HepG2 (cell line): ENCODE results near the gene DCDC2. TPM values are rescaled to one million over a fixed set of nuclear protein-coding genes. Genes with fewer than 3 reads are reported as not detected.
A peak's percentile ranks its signal among the peaks of the same experiment; 100 is the strongest.

Source experiments
- CCAR2 ChIP-seq: fragments of 200-400 bp; formaldehyde crosslinking; optimal IDR thresholded peaks from 2 replicates; pipeline ENCODE3; 2018; ENCODE audit warnings: low read depth, mild to moderate bottlenecking, low read length, moderate library complexity
- HNRNPK ChIP-seq: fragments of 200-400 bp; formaldehyde crosslinking; IDR thresholded peaks from 2 replicates; pipeline ENCODE4 v1.6.1; 2018; ENCODE audit warnings: low read length, low read depth, moderate library complexity, mild to moderate bottlenecking; ENCODE audit not compliant: poor library complexity, severe bottlenecking
- NCOA2 ChIP-seq: sonication (generic); formaldehyde crosslinking; IDR thresholded peaks from 2 replicates; pipeline ENCODE4 v1.8.0; 2022; ENCODE audit warnings: inconsistent platforms
- NFIC ChIP-seq: IDR thresholded peaks from 2 replicates; pipeline ENCODE4 v1.6.1; 2012; ENCODE audit warnings: mild to moderate bottlenecking, low read length, inconsistent platforms
- REXO4 ChIP-seq: sonication (generic); formaldehyde crosslinking; IDR thresholded peaks from 2 replicates; pipeline ENCODE4 v1.8.0; 2022; ENCODE audit warnings: missing genetic modification reagents, mild to moderate bottlenecking, borderline replicate concordance
- RXRA ChIP-seq: sonication (generic); formaldehyde crosslinking; IDR thresholded peaks from 2 replicates; pipeline ENCODE4 v1.5.1; 2020; ENCODE audit warnings: missing genetic modification reagents
- SOX5 ChIP-seq: IDR thresholded peaks from 2 replicates; pipeline ENCODE4 v1.6.1; 2016; ENCODE audit warnings: borderline replicate concordance
- TP53 ChIP-seq: sonication (generic); formaldehyde crosslinking; conservative IDR thresholded peaks from 2 replicates; pipeline ENCODE4 v1.4.0; 2020; ENCODE audit warnings: missing genetic modification reagents
- ZFX ChIP-seq: sonication (generic); formaldehyde crosslinking; IDR thresholded peaks from 2 replicates; pipeline ENCODE4 v1.4.0; 2020; ENCODE audit warnings: mild to moderate bottlenecking, low read depth, missing genetic modification reagents, moderate library complexity
- ZNF121 ChIP-seq: sonication (generic); formaldehyde crosslinking; IDR thresholded peaks from 2 replicates; pipeline ENCODE4 v1.5.0; 2020; ENCODE audit warnings: mild to moderate bottlenecking, missing genetic modification reagents
- ZNF468 ChIP-seq: sonication (generic); formaldehyde crosslinking; IDR thresholded peaks from 2 replicates; pipeline ENCODE4 v1.8.0; 2022; ENCODE audit warnings: mild to moderate bottlenecking, moderate library complexity, missing genetic modification reagents
- ZNF558 ChIP-seq: sonication (generic); formaldehyde crosslinking; IDR thresholded peaks from 2 replicates; pipeline ENCODE4 v1.9.0; 2022; ENCODE audit warnings: mild to moderate bottlenecking, missing genetic modification reagents, borderline replicate concordance
- ZNF737 ChIP-seq: sonication (generic); formaldehyde crosslinking; IDR thresholded peaks from 2 replicates; pipeline ENCODE4 v1.5.0; 2020; ENCODE audit warnings: missing genetic modification reagents, mild to moderate bottlenecking, borderline replicate concordance
- ZNF782 ChIP-seq: sonication (generic); formaldehyde crosslinking; IDR thresholded peaks from 2 replicates; pipeline ENCODE4 v1.4.0; 2020; ENCODE audit warnings: missing genetic modification reagents, mild to moderate bottlenecking, borderline replicate concordance
- polyA plus RNA-seq, 8 experiments: library from polyadenylated mRNA; depleted of rRNA in 3 of 8; stranded (reverse) in 7 of 8; unstranded in 1 of 8; fragments of >200 nt; fragmentation: Illumina TruSeq in 4 of 8; extraction: Trizol in 4 of 8; gene quantifications; 2 replicates each; pipeline versions ENCODE4 v1.2.1 to v1.2.3, GENCODE V29; 2011 to 2016; ENCODE audit warnings: low read depth in 4 of 8, missing spikeins in 1 of 8, mixed read lengths in 1 of 8; ENCODE audit not compliant: insufficient read depth in 1 of 8
- total RNA-seq, 5 experiments: library from RNA; depleted of rRNA; stranded (reverse); fragments of >200 nt; fragmentation: Illumina TruSeq; extraction: Trizol; gene quantifications; 2 replicates each; pipeline ENCODE4 v1.2.3, GENCODE V29; 2016; ENCODE audit warnings: low read depth in 1 of 5
- TF ChIP-seq, protein P1 (sequence below): sonication (generic); formaldehyde crosslinking; IDR thresholded peaks from one replicate; pipeline ENCODE4 v1.5.1; 2020; ENCODE audit warnings: mild to moderate bottlenecking, missing genetic modification reagents; ENCODE audit errors: not compliant biosample characterization
- TF ChIP-seq, protein P2 (sequence below): sonication (generic); formaldehyde crosslinking; IDR thresholded peaks from 2 replicates; pipeline ENCODE4 v1.4.0; 2020; ENCODE audit warnings: mild to moderate bottlenecking, missing genetic modification reagents, borderline replicate concordance
- TF ChIP-seq, protein P3 (sequence below): sonication (generic); formaldehyde crosslinking; IDR thresholded peaks from 2 replicates; pipeline ENCODE4 v1.4.0; 2020; ENCODE audit warnings: mild to moderate bottlenecking, missing genetic modification reagents

The DCDC2 gene
- total and polyA plus RNA-seq, 2 of the 13 experiments (the other 11 are each of a cell fraction or from before 2014, with no cell fraction given): 9.0 to 36.2 TPM

DNA sequence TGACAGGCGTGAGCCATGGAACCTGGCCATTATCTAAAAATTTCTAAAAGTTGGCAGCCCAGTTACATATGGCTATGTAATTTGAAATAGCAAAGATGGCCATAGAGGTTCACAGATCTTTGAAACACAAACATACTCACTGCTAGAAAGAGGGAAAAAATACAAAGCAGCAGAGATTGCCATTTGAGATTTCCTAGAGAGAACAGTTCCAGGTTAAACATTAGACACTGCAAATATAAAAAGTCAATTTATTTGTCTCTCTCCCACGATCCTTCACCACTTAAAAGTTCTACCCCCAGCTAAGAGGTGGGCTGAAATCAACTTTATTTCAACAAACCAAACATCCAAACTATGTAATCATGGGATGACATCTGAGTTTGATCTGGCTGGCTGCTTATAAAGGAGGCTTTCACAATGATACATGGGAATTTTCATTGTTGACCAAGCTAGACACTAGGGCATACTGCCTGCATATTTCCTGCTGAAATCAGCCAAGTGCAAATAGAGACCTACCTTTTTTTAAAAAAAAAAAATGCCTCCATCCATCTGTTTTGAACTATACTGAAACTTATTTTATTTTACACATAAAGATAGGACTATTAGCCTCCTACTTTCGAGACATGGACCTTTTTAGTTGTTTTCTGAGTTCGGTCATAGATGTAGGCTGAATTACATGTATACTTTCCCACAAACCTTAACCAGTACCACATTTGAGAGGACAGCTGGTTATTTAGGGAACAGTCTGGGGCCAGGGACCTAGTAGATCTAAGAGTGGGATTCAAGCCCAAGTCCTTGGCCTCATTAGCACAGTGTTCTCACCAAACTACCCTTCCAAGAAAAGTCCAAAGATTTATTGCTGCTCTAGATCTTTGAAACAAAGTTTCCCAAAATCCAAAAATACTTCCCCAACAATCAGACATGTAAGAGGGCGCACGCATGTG is 16.6 kb downstream of the DCDC2 start (continued):
- TF ChIP-seq, protein P1, sequence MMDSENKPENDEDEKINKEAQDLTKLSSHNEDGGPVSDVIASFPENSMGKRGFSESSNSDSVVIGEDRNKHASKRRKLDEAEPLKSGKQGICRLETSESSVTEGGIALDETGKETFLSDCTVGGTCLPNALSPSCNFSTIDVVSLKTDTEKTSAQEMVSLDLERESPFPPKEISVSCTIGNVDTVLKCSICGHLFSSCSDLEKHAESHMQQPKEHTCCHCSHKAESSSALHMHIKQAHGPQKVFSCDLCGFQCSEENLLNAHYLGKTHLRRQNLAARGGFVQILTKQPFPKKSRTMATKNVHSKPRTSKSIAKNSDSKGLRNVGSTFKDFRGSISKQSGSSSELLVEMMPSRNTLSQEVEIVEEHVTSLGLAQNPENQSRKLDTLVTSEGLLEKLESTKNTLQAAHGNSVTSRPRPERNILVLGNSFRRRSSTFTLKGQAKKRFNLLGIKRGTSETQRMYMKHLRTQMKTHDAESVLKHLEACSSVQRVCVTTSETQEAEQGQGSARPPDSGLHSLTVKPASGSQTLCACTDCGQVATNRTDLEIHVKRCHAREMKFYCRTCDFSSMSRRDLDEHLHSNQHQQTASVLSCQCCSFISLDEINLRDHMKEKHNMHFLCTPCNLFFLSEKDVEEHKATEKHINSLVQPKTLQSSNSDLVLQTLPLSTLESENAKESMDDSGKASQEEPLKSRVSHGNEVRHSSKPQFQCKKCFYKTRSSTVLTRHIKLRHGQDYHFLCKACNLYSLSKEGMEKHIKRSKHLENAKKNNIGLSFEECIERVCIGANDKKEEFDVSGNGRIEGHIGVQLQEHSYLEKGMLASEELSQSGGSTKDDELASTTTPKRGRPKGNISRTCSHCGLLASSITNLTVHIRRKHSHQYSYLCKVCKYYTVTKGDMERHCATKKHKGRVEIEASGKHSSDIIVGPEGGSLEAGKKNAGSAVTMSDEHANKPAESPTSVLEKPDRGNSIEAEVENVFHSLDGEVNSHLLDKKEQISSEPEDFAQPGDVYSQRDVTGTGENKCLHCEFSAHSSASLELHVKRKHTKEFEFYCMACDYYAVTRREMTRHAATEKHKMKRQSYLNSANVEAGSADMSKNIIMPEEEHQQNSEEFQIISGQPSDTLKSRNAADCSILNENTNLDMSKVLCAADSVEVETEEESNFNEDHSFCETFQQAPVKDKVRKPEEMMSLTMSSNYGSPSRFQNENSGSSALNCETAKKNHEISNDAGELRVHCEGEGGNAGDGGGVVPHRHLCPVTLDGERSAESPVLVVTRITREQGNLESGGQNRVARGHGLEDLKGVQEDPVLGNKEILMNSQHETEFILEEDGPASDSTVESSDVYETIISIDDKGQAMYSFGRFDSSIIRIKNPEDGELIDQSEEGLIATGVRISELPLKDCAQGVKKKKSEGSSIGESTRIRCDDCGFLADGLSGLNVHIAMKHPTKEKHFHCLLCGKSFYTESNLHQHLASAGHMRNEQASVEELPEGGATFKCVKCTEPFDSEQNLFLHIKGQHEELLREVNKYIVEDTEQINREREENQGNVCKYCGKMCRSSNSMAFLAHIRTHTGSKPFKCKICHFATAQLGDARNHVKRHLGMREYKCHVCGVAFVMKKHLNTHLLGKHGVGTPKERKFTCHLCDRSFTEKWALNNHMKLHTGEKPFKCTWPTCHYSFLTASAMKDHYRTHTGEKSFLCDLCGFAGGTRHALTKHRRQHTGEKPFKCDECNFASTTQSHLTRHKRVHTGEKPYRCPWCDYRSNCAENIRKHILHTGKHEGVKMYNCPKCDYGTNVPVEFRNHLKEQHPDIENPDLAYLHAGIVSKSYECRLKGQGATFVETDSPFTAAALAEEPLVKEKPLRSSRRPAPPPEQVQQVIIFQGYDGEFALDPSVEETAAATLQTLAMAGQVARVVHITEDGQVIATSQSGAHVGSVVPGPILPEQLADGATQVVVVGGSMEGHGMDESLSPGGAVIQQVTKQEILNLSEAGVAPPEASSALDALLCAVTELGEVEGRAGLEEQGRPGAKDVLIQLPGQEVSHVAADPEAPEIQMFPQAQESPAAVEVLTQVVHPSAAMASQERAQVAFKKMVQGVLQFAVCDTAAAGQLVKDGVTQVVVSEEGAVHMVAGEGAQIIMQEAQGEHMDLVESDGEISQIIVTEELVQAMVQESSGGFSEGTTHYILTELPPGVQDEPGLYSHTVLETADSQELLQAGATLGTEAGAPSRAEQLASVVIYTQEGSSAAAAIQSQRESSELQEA: no peak
- TF ChIP-seq SOX5 (CRISPR knock-in tag) (peak; percentile 96), ZFX (CRISPR knock-in tag) (no peak), ZNF782 (CRISPR knock-in tag) (no peak), CCAR2 (no peak), ZNF468 (CRISPR knock-in tag) (no peak), ZNF558 (CRISPR knock-in tag) (peak; percentile 55; the same call in 1 of the 2 replicates), ZNF121 (no peak), NFIC (peak; percentile 99), HNRNPK (no peak), RXRA (CRISPR knock-in tag) (peak; percentile 53; the same call in 1 of the 2 replicates), TP53 (CRISPR knock-in tag) (0 out of 2 replicates have a peak, but pooled peaks have one; percentile 52), NCOA2 (CRISPR knock-in tag) (peak; percentile 97), ZNF737 (no peak), REXO4 (no peak)
- TF ChIP-seq, protein P2, sequence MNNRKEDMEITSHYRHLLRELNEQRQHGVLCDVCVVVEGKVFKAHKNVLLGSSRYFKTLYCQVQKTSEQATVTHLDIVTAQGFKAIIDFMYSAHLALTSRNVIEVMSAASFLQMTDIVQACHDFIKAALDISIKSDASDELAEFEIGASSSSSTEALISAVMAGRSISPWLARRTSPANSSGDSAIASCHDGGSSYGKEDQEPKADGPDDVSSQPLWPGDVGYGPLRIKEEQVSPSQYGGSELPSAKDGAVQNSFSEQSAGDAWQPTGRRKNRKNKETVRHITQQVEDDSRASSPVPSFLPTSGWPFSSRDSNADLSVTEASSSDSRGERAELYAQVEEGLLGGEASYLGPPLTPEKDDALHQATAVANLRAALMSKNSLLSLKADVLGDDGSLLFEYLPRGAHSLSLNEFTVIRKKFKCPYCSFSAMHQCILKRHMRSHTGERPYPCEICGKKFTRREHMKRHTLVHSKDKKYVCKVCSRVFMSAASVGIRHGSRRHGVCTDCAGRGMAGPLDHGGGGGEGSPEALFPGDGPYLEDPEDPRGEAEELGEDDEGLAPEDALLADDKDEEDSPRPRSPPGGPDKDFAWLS (CRISPR knock-in tag): no peak
- TF ChIP-seq, protein P3, sequence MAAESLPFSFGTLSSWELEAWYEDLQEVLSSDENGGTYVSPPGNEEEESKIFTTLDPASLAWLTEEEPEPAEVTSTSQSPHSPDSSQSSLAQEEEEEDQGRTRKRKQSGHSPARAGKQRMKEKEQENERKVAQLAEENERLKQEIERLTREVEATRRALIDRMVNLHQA: no peak
